Breast epithelium (tissue), 4 donors: Measurements from ENCODE around the gene TCN2. TPM values are rescaled to one million over a fixed set of nuclear protein-coding genes. Genes with fewer than 3 reads are reported as not detected.

ENCODE experiments used
- DNase-seq, 2 donors: peaks; one replicate each; pipeline ENCODE4 v3.0.0-alpha.2; 2019; ENCODE audit warnings: low spot score in 2 of 2
- H3K27ac ChIP-seq, 2 donors: fragments of 200-600 bp; sonication (generic) in 1 of 2; one replicate each; pipeline ENCODE4 v1.5.1; 2016 to 2019; ENCODE audit warnings: mild to moderate bottlenecking in 1 of 2
- H3K27me3 ChIP-seq, 2 donors: fragments of 200-600 bp; sonication (generic) in 1 of 2; one replicate each; pipeline versions ENCODE4 v1.5.1 to v1.6.0; 2017 to 2019; ENCODE audit warnings: control low read depth in 1 of 2, mild to moderate bottlenecking in 1 of 2
- H3K36me3 ChIP-seq: fragments of 200-600 bp; one replicate; pipeline ENCODE4 v1.5.1; 2019
- H3K4me1 ChIP-seq, 2 donors: fragments of 200-600 bp; sonication (generic); one replicate each; pipeline ENCODE4 v1.5.1; 2016 to 2019; ENCODE audit warnings: control low read depth in 1 of 2
- H3K4me3 ChIP-seq, 3 donors: fragments of 200-600 bp; sonication (generic); 1 replicate in 2 of 3; 2 replicates in 1 of 3; pipeline ENCODE4 v1.5.1; 2016 to 2019; ENCODE audit warnings: mild to moderate bottlenecking in 3 of 3, moderate library complexity in 2 of 3
- H3K9me3 ChIP-seq, 2 donors: fragments of 200-600 bp; sonication (generic) in 1 of 2; one replicate each; pipeline ENCODE4 v1.5.1; 2016 to 2019; ENCODE audit warnings: control low read depth in 1 of 2
- POLR2A ChIP-seq: fragments of 450-650 bp; IDR thresholded peaks from one replicate; pipeline ENCODE4 v1.6.1; 2016; ENCODE audit warnings: antibody characterized with exemption, mild to moderate bottlenecking, moderate library complexity
- POLR2AphosphoS5 ChIP-seq, 3 donors: sonication (generic); formaldehyde crosslinking; IDR thresholded peaks; one replicate each; pipeline ENCODE4 v1.6.1; 2017; ENCODE audit warnings: antibody characterized with exemption in 3 of 3
- intact Hi-C: fragments of 100-400 bp; cut with DNase I; formaldehyde crosslinking; loops from one replicate; pipeline ENCODE4 v1.15.1; 2023; ENCODE audit warnings: low total_unique reads
- total RNA-seq, 3 donors: library from RNA; depleted of rRNA; stranded (reverse); fragments of >200 nt; gene quantifications; one replicate each; pipeline ENCODE4 v1.1.0, GENCODE V29; 2016
- TF ChIP-seq, protein P1 (sequence below), 3 donors: fragments of 450-650 bp; IDR thresholded peaks; one replicate each; pipeline ENCODE4 v1.5.1; 2016 to 2017; ENCODE audit warnings: antibody characterized with exemption in 3 of 3, mild to moderate bottlenecking in 3 of 3, moderate library complexity in 3 of 3

Gene TCN2
- total RNA-seq, 3 donors from 2014 or later: 32.4 to 69.8 (median 36.7) TPM

- intact Hi-C loops: no loop called here
- no peak overlapping the region for H3K27ac ChIP-seq
- DNase-seq: no peak
- H3K4me3 ChIP-seq: no peak overlapping the region
- TF ChIP-seq POLR2A: no peak
- TF ChIP-seq POLR2AphosphoS5 (IDR thresholded peaks at IDR 0.05): no peak
- TF ChIP-seq, protein P1, sequence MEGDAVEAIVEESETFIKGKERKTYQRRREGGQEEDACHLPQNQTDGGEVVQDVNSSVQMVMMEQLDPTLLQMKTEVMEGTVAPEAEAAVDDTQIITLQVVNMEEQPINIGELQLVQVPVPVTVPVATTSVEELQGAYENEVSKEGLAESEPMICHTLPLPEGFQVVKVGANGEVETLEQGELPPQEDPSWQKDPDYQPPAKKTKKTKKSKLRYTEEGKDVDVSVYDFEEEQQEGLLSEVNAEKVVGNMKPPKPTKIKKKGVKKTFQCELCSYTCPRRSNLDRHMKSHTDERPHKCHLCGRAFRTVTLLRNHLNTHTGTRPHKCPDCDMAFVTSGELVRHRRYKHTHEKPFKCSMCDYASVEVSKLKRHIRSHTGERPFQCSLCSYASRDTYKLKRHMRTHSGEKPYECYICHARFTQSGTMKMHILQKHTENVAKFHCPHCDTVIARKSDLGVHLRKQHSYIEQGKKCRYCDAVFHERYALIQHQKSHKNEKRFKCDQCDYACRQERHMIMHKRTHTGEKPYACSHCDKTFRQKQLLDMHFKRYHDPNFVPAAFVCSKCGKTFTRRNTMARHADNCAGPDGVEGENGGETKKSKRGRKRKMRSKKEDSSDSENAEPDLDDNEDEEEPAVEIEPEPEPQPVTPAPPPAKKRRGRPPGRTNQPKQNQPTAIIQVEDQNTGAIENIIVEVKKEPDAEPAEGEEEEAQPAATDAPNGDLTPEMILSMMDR (IDR thresholded peaks at IDR 0.05): no peak
- no peaks in the 10 kb centered on the region for H3K36me3 ChIP-seq
- peaks cover 7 to 8% of the 10 kb centered on the region in 2 donors for H3K4me1 ChIP-seq
- no peaks in the 10 kb centered on the region for H3K9me3 ChIP-seq
- no peaks in the 10 kb centered on the region for H3K27me3 ChIP-seq
Measured at GRCh38 chr22:30640361-30640760, 33.4 kb downstream of the TCN2 start.

- H3K9me3 ChIP-seq: no peaks in the 10 kb centered on the region
- H3K4me3 ChIP-seq: no peak overlapping the region
- H3K36me3 ChIP-seq: no peaks in the 10 kb centered on the region
- TF ChIP-seq, protein P1 (IDR thresholded peaks at IDR 0.05): no peak
- no peak for TF ChIP-seq POLR2AphosphoS5 (IDR thresholded peaks at IDR 0.05)
- no peak for TF ChIP-seq POLR2A
- H3K27ac ChIP-seq: no peak overlapping the region
- intact Hi-C loops: no loop called here
- H3K4me1 ChIP-seq: peaks cover 7 to 8% of the 10 kb centered on the region in 2 donors
- no peaks in the 10 kb centered on the region for H3K27me3 ChIP-seq
- DNase-seq: no peak
Measured at GRCh38 chr22:30640839-30641430, 34.0 kb downstream of the TCN2 start.

- no peak overlapping the region for H3K4me3 ChIP-seq
- no peaks in the 10 kb centered on the region for H3K27me3 ChIP-seq
- H3K36me3 ChIP-seq: no peaks in the 10 kb centered on the region
- H3K4me1 ChIP-seq: no peaks in the 10 kb centered on the region
- no peaks in the 10 kb centered on the region for H3K9me3 ChIP-seq
- TF ChIP-seq POLR2A (no peak), POLR2AphosphoS5 (IDR thresholded peaks at IDR 0.05) (no peak)
- TF ChIP-seq, protein P1 (IDR thresholded peaks at IDR 0.05): no peak
- DNase-seq: no peak
- intact Hi-C loops: loop anchor here (1.0 kb wide), 1 partner anchor 10 kb away; no protein-coding TSS in a partner anchor
- no peak overlapping the region for H3K27ac ChIP-seq
Measured at GRCh38 chr22:30643055-30643875, 36.3 kb downstream of the TCN2 start.

GRCh38 chr22:30646518-30647160 is 39.7 kb downstream of the TCN2 start:
- intact Hi-C loops: no loop called here
- TF ChIP-seq POLR2AphosphoS5 (IDR thresholded peaks at IDR 0.05): no peak
- TF ChIP-seq POLR2A: no peak
- TF ChIP-seq, protein P1 (IDR thresholded peaks at IDR 0.05): no peak
- no peaks in the 10 kb centered on the region for H3K4me1 ChIP-seq
- H3K27ac ChIP-seq: no peak overlapping the region
- H3K9me3 ChIP-seq: no peaks in the 10 kb centered on the region
- no peaks in the 10 kb centered on the region for H3K27me3 ChIP-seq
- H3K36me3 ChIP-seq: no peaks in the 10 kb centered on the region
- H3K4me3 ChIP-seq: no peak overlapping the region
- no peak for DNase-seq

DNA sequence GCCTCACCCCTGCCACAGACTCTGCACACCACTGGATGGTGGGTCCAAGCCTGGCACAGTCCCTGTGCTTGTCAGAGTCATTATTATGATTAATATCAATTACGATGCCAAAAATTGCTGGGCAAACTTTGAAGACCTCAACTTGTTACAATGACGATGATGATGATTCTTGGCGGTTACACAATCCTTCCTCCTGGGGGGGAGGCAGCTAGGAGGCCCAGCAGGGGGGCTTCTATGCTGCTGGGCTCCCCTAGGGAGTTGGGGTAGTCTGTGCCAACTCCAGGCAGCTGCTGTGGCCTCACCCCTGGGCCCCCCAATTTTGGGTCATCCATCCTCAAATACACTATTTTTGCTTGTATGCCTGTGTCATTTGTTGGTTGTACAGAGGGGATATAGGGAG is 40.6 kb downstream of the TCN2 start:
- Histone ChIP-seq H3K27me3 (no peaks in the 10 kb centered on the region), H3K27ac (no peak overlapping the region), H3K4me3 (no peak overlapping the region), H3K36me3 (no peaks in the 10 kb centered on the region), H3K9me3 (no peaks in the 10 kb centered on the region), H3K4me1 (no peaks in the 10 kb centered on the region)
- no peak for DNase-seq
- intact Hi-C loops: no loop called here
- TF ChIP-seq, protein P1 (IDR thresholded peaks at IDR 0.05): no peak
- no peak for TF ChIP-seq POLR2A
- TF ChIP-seq POLR2AphosphoS5 (IDR thresholded peaks at IDR 0.05): no peak
